Measurements from ENCODE around the gene BCAR1. TPM values are rescaled to one million over a fixed set of nuclear protein-coding genes. Genes with fewer than 3 reads are reported as not detected.
A peak's percentile ranks its signal among the peaks of the same experiment; 100 is the strongest.

The BCAR1 gene
- polyA plus RNA-seq, 4 donors = 57.1 to 105 (median 77.6) TPM

DNA sequence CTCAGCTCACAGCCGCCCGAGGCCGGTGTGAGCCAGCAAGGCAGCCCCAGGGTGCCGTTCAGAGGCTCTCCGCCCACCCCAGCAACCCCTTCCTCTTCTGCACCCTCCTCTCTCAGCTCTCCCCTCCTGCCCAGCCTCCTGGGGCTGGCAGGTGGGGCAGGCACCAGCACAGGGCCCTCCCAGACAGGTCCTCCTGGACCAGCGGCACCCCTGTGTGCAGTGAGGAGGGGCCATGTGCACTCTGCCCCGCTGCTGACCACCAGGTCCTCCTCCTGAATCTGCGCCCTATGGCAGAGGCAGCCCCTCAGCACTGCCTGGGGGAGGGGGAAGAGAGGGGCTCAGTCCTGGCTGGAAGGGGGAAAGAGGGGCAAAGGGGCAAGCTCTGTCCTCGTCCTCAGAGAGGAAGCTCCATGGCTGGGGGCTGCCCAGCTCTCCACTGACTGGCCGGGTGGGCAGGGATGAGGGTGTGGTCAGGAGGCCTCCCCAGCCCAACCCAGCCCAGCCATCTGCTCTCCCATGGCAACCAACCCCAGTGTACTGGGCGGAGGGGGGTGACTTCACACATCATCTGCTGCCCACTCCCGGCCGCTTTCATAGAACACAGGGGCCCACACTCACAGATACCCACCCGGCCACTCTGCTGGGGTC lies 5.4 kb upstream of the BCAR1 start:
- Histone ChIP-seq H3K36me3 (ENCODE audit: control insufficient read depth in 3 of 3, insufficient read depth in 2 of 3, low read depth in 1 of 3, low read length in 3 of 3) (peaks cover 0 to 50% (median 0%) of the 10 kb centered on the region in 3 donors), H3K27ac (ENCODE audit: low read depth in 1 of 3, low read length in 2 of 3) (peak overlapping the region in 2 of 3 donors; percentile 36 to 56), H3K9me3 (ENCODE audit: control insufficient read depth in 2 of 2, insufficient read depth in 1 of 2, low read depth in 1 of 2, low read length in 1 of 2) (no peaks in the 10 kb centered on the region), H3K27me3 (ENCODE audit: control insufficient read depth in 3 of 3, insufficient read depth in 3 of 3, low read length in 3 of 3) (no peaks in the 10 kb centered on the region), H3K4me3 (ENCODE audit: low read depth in 1 of 3, low read length in 3 of 3) (no peak overlapping the region), H3K4me1 (ENCODE audit: control insufficient read depth in 3 of 3, insufficient read depth in 2 of 3, low read depth in 1 of 3, low read length in 2 of 3) (peaks cover 2 to 76% (median 4%) of the 10 kb centered on the region in 3 donors)
- FAIRE-seq = no peak
- peak in 1 of 2 donors; percentile 73 for DNase-seq
- 50 to 69% (median 66%) methylated on average over 13 to 14 of the region's 14 CpGs for WGBS, 3 donors

DNA sequence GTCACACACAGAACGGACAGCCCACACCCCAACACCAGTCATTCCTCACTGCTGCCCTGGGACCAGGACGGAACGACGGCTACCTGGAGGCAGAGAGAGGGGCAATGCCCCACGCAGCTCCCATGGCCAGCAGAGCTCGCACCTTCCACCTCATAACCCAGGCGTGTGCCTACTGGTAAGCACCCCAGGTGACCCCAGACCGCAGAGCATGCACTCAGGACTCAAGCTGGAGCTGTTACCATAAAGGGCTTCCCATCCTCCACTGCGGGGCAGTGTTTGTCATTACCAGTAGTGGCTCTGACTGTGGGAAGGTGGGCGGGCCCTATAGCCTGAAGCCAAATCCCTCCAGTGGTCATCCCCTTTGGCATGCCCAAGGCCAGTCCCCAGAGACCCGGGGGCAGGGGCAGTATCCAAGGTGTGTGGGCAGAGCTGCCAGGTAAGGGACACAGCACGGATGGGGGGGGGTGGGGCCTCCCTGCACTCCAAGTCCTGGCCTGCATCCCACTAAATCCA lies 4.7 kb upstream of the BCAR1 start:
- Histone ChIP-seq H3K27me3 (ENCODE audit: control insufficient read depth in 3 of 3, insufficient read depth in 3 of 3, low read length in 3 of 3) (no peaks in the 10 kb centered on the region), H3K36me3 (ENCODE audit: control insufficient read depth in 3 of 3, insufficient read depth in 2 of 3, low read depth in 1 of 3, low read length in 3 of 3) (peaks cover 0 to 45% (median 0%) of the 10 kb centered on the region in 3 donors), H3K9me3 (ENCODE audit: control insufficient read depth in 2 of 2, insufficient read depth in 1 of 2, low read depth in 1 of 2, low read length in 1 of 2) (no peaks in the 10 kb centered on the region), H3K27ac (ENCODE audit: low read depth in 1 of 3, low read length in 2 of 3) (peak overlapping the region in 2 of 3 donors; percentile 41 to 56), H3K4me3 (ENCODE audit: low read depth in 1 of 3, low read length in 3 of 3) (no peak overlapping the region), H3K4me1 (ENCODE audit: control insufficient read depth in 3 of 3, insufficient read depth in 2 of 3, low read depth in 1 of 3, low read length in 2 of 3) (peaks cover 0 to 71% (median 3%) of the 10 kb centered on the region in 3 donors)
- FAIRE-seq (no peak), DNase-seq (no peak)
- WGBS, 3 donors = 72 to 87% (median 85%) methylated on average over 12 of the region's 12 CpGs

DNA sequence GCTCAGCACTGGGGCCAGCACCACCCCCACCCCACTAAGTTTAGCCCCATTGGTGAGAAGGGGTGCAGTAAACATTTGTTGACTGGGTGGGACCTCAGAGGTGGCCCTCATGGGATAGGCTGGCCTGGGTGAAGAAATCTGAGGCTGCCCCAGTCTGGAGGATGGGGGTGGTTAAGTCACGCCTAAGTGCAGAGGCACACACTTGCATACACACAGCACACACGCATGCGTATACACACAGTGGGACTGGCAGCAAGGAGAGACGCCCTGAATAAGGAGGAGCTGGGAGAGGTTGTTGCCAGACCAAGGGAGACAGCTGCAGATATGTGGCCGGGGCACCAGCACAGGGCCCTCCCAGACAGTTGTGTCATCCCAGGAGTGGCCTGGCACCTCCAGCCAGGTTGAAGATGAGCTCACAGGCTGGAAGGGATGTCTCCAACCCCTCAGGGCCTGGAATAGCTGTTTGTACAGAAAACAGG lies 3.0 kb upstream of the BCAR1 start:
- WGBS, 3 donors = 56 to 63% (median 61%) methylated on average over 5 of the region's 5 CpGs
- Histone ChIP-seq H3K27ac (ENCODE audit: low read depth in 1 of 3, low read length in 2 of 3) (peak overlapping the region in 2 of 3 donors; percentile 2 to 56), H3K4me1 (ENCODE audit: control insufficient read depth in 3 of 3, insufficient read depth in 2 of 3, low read depth in 1 of 3, low read length in 2 of 3) (peaks cover 0 to 74% (median 3%) of the 10 kb centered on the region in 3 donors), H3K27me3 (ENCODE audit: control insufficient read depth in 3 of 3, insufficient read depth in 3 of 3, low read length in 3 of 3) (no peaks in the 10 kb centered on the region), H3K4me3 (ENCODE audit: low read depth in 1 of 3, low read length in 3 of 3) (no peak overlapping the region), H3K36me3 (ENCODE audit: control insufficient read depth in 3 of 3, insufficient read depth in 2 of 3, low read depth in 1 of 3, low read length in 3 of 3) (peaks cover 0 to 45% (median 0%) of the 10 kb centered on the region in 3 donors), H3K9me3 (ENCODE audit: control insufficient read depth in 2 of 2, insufficient read depth in 1 of 2, low read depth in 1 of 2, low read length in 1 of 2) (no peaks in the 10 kb centered on the region)
- no peak for FAIRE-seq
- DNase-seq = peak; percentile 35 to 56

DNA sequence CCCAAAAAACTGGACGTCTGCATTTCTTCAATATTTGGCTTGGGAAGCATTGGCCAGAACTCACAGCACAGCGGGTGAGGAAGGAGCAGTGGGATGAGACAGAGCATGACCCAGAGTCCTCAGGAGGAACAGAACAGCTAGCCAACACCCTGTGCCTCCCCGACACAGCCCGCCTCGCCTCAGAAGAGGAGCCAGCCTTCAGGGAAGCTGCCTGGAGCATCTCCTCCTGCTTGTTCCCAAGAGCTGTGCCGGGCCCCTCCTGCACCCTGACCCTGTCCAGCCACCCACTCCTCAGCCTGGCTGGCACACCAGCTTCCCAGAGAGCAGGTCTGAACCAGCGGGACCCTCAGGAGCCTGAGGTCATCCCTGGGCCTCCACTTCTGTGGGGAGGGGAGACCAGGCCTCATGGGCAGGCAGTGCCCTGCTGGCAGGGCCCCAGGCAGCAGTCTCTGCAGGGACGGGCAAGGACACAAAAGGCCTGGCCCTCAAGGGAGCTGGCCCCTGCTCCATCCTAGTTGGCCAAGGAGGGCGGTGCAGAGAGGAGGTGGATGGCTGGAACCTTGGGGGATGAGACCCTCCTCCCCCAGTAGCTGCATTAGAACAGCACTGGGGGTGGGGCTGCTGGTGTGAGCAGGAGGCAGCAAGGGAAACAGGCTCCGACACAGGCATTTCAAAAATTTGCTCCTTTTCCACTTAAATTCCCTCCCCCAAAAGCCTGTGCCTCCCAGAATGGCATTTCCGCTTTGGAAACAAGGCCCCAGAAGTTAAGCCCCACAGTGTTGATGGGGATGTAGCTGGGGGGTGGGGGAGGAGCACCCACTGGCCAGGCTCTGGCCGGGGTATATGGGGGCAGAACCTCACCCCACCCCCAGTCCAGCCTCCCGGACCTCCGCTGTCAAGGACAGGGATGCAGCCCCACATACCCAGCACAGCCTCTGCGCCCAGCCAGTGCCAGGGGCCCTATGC lies 1.8 kb upstream of the BCAR1 start:
- Histone ChIP-seq H3K4me3 (ENCODE audit: low read depth in 1 of 3, low read length in 3 of 3) (no peak overlapping the region), H3K36me3 (ENCODE audit: control insufficient read depth in 3 of 3, insufficient read depth in 2 of 3, low read depth in 1 of 3, low read length in 3 of 3) (peaks cover 0 to 49% (median 0%) of the 10 kb centered on the region in 3 donors), H3K27me3 (ENCODE audit: control insufficient read depth in 3 of 3, insufficient read depth in 3 of 3, low read length in 3 of 3) (no peaks in the 10 kb centered on the region), H3K9me3 (ENCODE audit: control insufficient read depth in 2 of 2, insufficient read depth in 1 of 2, low read depth in 1 of 2, low read length in 1 of 2) (no peaks in the 10 kb centered on the region), H3K27ac (ENCODE audit: low read depth in 1 of 3, low read length in 2 of 3) (peak overlapping the region in 2 of 3 donors; percentile 47 to 77), H3K4me1 (ENCODE audit: control insufficient read depth in 3 of 3, insufficient read depth in 2 of 3, low read depth in 1 of 3, low read length in 2 of 3) (peaks cover 0 to 78% (median 9%) of the 10 kb centered on the region in 3 donors)
- 64 to 88% (median 81%) methylated on average over 15 of the region's 15 CpGs for WGBS, 3 donors
- FAIRE-seq = no peak
- DNase-seq = no peak

DNA sequence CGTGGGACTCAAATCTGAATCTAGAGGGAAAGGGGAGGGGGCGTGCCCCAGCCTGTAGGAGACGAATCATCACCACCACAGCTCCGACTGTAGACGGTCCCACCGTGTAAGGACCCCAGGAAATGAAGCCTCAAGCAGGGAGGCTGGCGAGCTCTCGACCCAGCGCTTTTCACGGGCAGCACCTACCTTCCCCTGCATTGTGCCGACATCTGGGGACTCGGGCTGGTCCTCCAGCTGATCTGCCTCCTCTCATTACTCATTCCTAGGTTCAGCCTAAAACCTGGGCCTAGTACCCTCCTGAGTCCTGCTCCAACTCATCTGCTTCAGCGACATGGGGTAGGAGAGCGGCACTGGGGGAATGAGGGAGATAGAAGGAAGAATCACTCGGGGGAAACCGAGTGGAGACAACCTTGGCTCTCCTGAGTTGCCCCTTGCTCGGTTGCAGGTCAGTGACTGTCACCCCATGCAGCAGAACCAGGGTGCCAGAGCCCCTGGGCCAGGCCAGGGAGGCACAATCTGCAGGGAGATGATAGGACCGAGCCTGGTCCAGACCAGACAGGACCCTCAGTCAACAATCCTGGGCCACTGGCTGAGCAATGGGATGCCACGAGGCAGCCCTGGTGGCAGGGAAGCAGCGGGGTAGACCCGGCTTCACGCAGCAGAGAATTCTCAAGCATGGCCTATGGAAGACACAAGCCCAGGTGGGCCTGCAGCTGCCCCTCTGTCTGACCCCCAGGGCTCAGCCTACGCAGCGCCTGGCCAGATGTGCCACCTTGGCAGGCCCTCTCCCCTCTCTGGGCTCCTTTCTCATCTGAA lies 833 bp upstream of the BCAR1 start:
- FAIRE-seq (no peak), DNase-seq (no peak)
- Histone ChIP-seq H3K27me3 (ENCODE audit: control insufficient read depth in 3 of 3, insufficient read depth in 3 of 3, low read length in 3 of 3) (no peaks in the 10 kb centered on the region), H3K36me3 (ENCODE audit: control insufficient read depth in 3 of 3, insufficient read depth in 2 of 3, low read depth in 1 of 3, low read length in 3 of 3) (peaks cover 0 to 53% (median 0%) of the 10 kb centered on the region in 3 donors), H3K4me3 (ENCODE audit: low read depth in 1 of 3, low read length in 3 of 3) (peak overlapping the region; percentile 7 to 86 (median 14)), H3K4me1 (ENCODE audit: control insufficient read depth in 3 of 3, insufficient read depth in 2 of 3, low read depth in 1 of 3, low read length in 2 of 3) (peaks cover 0 to 78% (median 9%) of the 10 kb centered on the region in 3 donors), H3K9me3 (ENCODE audit: control insufficient read depth in 2 of 2, insufficient read depth in 1 of 2, low read depth in 1 of 2, low read length in 1 of 2) (no peaks in the 10 kb centered on the region), H3K27ac (ENCODE audit: low read depth in 1 of 3, low read length in 2 of 3) (peak overlapping the region; percentile 2 to 77 (median 46))
- 64 to 72% (median 70%) methylated on average over 23 to 24 of the region's 24 CpGs for WGBS, 3 donors

DNA sequence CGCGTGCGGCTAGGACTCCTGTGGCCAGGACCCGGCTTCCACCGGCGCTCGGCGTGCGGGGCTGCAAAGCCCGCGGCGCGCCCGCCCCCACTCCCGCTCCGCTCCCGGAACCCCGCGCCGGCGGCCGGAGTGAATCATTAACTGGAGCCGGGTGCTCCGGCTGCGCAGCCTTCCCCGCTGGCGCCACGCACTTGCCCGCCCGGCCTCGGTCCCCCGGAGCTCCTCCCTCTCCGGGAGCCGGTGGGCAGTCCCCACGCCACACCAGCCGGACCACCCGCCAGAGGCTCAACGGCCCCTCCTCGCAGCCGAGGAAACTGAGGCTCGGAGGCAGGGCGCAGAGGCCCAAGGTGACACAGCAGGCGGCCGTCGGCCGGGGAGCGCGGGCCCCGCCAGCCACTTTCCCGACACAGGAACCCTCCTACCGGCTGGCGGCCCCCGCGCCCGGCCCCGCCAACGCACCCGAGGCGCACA lies 580 bp downstream of the BCAR1 start:
- FAIRE-seq = no peak
- peak; percentile 84 to 93 for DNase-seq
- Histone ChIP-seq H3K4me1 (ENCODE audit: control insufficient read depth in 3 of 3, insufficient read depth in 2 of 3, low read depth in 1 of 3, low read length in 2 of 3) (peaks cover 0 to 79% (median 6%) of the 10 kb centered on the region in 3 donors), H3K27me3 (ENCODE audit: control insufficient read depth in 3 of 3, insufficient read depth in 3 of 3, low read length in 3 of 3) (no peaks in the 10 kb centered on the region), H3K4me3 (ENCODE audit: low read depth in 1 of 3, low read length in 3 of 3) (peak overlapping the region; percentile 68 to 86 (median 76)), H3K9me3 (ENCODE audit: control insufficient read depth in 2 of 2, insufficient read depth in 1 of 2, low read depth in 1 of 2, low read length in 1 of 2) (no peaks in the 10 kb centered on the region), H3K36me3 (ENCODE audit: control insufficient read depth in 3 of 3, insufficient read depth in 2 of 3, low read depth in 1 of 3, low read length in 3 of 3) (peaks cover 0 to 58% (median 0%) of the 10 kb centered on the region in 3 donors), H3K27ac (ENCODE audit: low read depth in 1 of 3, low read length in 2 of 3) (peak overlapping the region; percentile 66 to 97 (median 94))
- 1 to 2% (median 2%) methylated on average over 33 to 59 of the region's 59 CpGs for WGBS, 3 donors

DNA sequence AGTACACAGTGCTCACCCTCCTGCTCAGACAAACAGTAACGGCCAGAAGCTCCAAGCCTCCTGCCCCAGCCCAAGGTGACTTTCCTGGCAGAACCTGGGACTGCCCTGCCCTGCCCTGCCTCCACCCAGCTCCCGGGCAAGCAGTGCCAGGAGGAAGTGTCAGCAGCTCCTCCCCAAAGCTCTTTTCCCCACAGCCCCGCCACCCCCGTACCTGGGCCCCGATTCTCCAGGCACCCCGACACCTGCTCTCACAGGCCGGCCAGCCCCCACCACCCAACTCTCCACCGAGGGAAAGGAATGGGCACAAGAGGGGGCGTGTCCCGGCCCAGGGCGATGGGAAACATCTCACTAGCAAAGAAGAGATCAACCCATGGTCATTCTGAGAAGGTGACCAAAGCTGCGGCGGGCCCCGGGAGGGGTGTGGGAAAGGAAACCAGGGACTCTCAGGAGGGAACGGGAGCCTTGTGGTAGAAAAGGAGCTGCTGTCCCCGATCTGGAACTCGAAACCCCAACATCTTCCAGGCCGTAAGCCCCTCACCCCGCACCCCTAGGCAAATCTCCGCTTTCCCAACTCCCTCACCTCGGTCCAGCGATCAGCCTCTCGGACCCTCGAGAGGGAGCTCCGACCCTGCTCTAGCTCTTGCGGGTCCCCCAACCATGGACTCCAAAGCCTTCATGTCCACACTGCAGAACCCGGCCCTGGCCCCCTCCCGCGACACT lies 1.2 kb downstream of the BCAR1 start:
- H3K9me3 ChIP-seq (ENCODE audit: control insufficient read depth in 2 of 2, insufficient read depth in 1 of 2, low read depth in 1 of 2, low read length in 1 of 2) = no peaks in the 10 kb centered on the region
- peaks cover 0 to 58% (median 0%) of the 10 kb centered on the region in 3 donors for H3K36me3 ChIP-seq (ENCODE audit: control insufficient read depth in 3 of 3, insufficient read depth in 2 of 3, low read depth in 1 of 3, low read length in 3 of 3)
- 0 to 6% (median 6%) methylated on average over 26 to 29 of the region's 29 CpGs for WGBS, 3 donors
- H3K27ac ChIP-seq (ENCODE audit: low read depth in 1 of 3, low read length in 2 of 3) = peak overlapping the region; percentile 66 to 97 (median 94)
- DNase-seq = peak; percentile 61 to 91
- no peaks in the 10 kb centered on the region for H3K27me3 ChIP-seq (ENCODE audit: control insufficient read depth in 3 of 3, insufficient read depth in 3 of 3, low read length in 3 of 3)
- peaks cover 0 to 82% (median 6%) of the 10 kb centered on the region in 3 donors for H3K4me1 ChIP-seq (ENCODE audit: control insufficient read depth in 3 of 3, insufficient read depth in 2 of 3, low read depth in 1 of 3, low read length in 2 of 3)
- H3K4me3 ChIP-seq (ENCODE audit: low read depth in 1 of 3, low read length in 3 of 3) = peak overlapping the region; percentile 68 to 86 (median 76)
- FAIRE-seq = no peak

Measured in small intestine (tissue), 7 donors.